ENCODE data around the gene ADAMTSL5.
A peak's percentile ranks its signal among the peaks of the same experiment; 100 is the strongest.

DNA sequence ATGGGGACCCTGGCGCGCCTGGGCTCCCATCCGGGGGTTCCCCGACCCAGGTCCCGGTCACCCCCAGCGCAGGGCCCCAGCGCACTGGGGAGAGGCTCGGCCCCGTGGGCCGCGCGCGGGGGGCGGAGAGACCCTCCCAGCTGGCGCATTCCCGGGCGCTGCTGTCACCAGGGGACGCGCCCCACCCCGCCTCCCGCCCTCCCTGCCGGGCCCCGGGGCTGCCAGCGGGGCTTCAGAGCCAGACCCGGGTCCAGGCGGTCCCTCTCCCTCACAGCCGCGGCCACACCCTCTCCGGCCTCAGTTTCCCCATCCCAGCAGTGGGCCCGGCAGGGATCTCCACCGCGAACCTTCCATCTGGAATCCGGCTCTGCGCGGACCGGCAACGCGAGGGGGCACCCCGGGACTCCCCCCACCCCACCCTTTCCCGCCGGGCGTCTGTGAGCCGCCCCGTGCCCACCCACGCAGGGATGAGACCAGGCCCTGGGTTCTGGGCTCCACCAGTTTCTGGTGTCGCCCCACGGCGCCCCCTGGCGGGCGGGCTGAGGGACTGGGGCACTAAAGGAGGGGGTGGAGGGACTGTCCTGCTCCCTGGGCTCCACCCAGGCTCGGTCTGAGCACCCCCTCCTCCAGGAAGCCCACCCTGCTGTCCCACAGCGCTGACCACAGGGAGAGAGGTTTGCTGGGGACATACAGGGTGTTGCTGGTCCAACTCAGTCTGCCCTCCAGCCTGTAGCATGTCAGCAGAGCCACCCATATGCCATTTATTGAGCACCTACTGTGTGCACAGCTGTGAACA is 878 bp upstream of the ADAMTSL5 start:
- TF ChIP-seq EGR1 (IDR thresholded peaks at IDR 0.05; ENCODE audit: borderline replicate concordance, low read depth, low read length) = no peak; the same call in 1 of the 2 replicates
- no peak for TF ChIP-seq POLR2AphosphoS5 (IDR thresholded peaks at IDR 0.05; ENCODE audit: low read depth, low read length)
- TF ChIP-seq, protein P1, sequence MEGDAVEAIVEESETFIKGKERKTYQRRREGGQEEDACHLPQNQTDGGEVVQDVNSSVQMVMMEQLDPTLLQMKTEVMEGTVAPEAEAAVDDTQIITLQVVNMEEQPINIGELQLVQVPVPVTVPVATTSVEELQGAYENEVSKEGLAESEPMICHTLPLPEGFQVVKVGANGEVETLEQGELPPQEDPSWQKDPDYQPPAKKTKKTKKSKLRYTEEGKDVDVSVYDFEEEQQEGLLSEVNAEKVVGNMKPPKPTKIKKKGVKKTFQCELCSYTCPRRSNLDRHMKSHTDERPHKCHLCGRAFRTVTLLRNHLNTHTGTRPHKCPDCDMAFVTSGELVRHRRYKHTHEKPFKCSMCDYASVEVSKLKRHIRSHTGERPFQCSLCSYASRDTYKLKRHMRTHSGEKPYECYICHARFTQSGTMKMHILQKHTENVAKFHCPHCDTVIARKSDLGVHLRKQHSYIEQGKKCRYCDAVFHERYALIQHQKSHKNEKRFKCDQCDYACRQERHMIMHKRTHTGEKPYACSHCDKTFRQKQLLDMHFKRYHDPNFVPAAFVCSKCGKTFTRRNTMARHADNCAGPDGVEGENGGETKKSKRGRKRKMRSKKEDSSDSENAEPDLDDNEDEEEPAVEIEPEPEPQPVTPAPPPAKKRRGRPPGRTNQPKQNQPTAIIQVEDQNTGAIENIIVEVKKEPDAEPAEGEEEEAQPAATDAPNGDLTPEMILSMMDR (IDR thresholded peaks at IDR 0.05; ENCODE audit: control extremely low read depth in 1 of 3, insufficient read depth in 1 of 3, low read depth in 1 of 3, low read length in 3 of 3) = peak; percentile 67 to 82 (median 71)
